ENCODE results near the gene PEBP1. TPM values are rescaled to one million over a fixed set of nuclear protein-coding genes. Genes with fewer than 3 reads are reported as not detected.
"Not testable (repeated sequence)": the region's sequence is repeated elsewhere in the genome, so short reads cannot be mapped to it uniquely, and the experiment has no call there.

The PEBP1 gene
- polyA plus RNA-seq, 4 donors = 268 to 353 (median 333) TPM

DNA sequence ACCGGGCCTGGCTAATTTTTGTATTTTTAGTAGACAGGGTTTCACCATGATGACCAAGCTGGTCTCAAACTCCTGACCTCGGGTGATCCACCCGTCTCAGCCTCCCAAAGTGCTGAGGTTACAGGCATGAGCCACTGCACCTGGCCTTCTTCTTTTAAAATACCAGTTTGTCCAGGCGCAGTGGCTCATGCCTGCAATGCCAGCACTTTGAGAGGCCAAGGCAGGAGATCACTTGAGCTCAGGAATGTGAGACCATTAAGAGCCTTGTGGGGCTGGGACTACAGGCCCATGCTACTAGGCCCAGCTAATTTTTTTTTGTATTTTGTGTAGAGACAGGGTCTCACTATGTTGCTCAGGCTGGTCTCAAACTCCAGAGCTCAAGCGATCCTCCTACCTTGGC lies 8.1 kb upstream of the PEBP1 start:
- DNase-seq (ENCODE audit: low read depth in 4 of 4, low spot score in 2 of 4) = no peak

DNA sequence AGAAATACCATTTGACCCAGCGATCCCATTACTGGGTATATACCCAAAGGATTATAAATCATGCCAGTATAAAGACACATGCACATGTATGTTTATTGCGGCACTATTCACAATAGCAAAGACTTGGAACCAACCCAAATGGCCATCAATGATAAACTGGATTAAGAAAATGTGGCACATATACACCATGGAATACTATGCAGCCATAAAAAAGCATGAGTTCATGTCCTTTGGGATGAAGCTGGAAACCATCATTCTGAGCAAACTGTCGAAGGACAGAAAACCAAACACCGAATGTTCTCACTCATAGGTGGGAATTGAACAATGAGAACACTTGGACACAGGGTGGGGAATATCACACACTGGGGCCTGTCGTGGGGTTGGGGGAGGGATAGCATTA lies 6.5 kb upstream of the PEBP1 start:
- DNase-seq (ENCODE audit: low read depth in 4 of 4, low spot score in 2 of 4) = not testable (repeated sequence)

- DNase-seq (ENCODE audit: low read depth in 4 of 4, low spot score in 2 of 4) = peak in 2 of 4 donors; percentile 15 to 16
Measured at GRCh38 chr12:118136559-118137003, 657 bp downstream of the PEBP1 start.

DNA sequence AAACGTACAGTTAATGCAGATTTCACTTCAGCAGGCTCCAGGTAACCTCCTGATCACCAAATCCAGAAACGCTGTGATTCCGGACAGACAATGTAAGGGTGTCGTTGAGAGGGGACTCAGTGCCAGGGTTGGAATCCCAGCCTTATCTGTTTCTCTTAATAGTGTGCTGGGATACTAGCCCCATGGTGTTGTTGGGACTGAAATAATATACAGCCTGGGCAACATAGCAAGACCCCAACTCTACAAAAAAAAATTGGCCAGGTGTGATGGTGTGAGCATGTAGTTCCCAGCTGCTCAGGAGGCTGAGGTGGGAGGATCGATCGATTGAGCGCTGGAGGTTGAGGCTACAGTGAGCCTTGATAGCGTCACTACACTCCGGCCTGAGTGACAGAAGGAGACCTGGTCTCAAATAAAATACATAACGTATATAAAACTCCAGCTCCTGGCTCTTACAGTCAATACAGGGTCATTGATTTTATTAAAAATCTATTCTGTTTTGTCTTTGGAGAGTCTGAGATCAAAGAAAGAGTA lies 1.3 kb downstream of the PEBP1 start:
- no peak for DNase-seq (ENCODE audit: low read depth in 4 of 4, low spot score in 2 of 4)

- no peak for DNase-seq (ENCODE audit: low read depth in 4 of 4, low spot score in 2 of 4)
Measured at GRCh38 chr12:118140825-118141224, 4.9 kb downstream of the PEBP1 start.

GRCh38 chr12:118144499-118144898 lies 8.6 kb downstream of the PEBP1 start:
- DNase-seq (ENCODE audit: low read depth in 4 of 4, low spot score in 2 of 4) = no peak

- no peak for DNase-seq (ENCODE audit: low read depth in 4 of 4, low spot score in 2 of 4)
Measured at GRCh38 chr12:118145113-118145797, 9.3 kb downstream of the PEBP1 start.

DNA sequence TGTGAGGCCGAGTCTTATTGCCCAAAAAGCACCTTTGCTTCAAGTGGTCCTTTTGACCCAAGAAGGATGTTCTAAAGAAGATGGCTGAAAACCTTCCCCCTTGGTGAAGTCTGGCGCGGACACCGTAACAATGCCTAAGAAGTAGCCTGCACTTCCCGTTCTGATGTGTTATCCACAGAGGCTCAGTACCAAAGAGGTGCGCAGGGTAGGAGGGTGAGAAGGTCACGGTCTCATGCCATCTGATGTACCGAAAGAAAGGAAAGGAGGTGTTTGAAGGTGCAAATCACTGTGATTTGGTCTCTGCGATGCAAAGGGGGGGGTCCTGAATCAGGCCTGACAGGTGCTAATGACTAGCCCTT lies 9.9 kb downstream of the PEBP1 start:
- no peak for DNase-seq (ENCODE audit: low read depth in 4 of 4, low spot score in 2 of 4)

GRCh38 chr12:118148287-118148686 lies 12.4 kb downstream of the PEBP1 start:
- no peak for DNase-seq (ENCODE audit: low read depth in 4 of 4, low spot score in 2 of 4)

DNA sequence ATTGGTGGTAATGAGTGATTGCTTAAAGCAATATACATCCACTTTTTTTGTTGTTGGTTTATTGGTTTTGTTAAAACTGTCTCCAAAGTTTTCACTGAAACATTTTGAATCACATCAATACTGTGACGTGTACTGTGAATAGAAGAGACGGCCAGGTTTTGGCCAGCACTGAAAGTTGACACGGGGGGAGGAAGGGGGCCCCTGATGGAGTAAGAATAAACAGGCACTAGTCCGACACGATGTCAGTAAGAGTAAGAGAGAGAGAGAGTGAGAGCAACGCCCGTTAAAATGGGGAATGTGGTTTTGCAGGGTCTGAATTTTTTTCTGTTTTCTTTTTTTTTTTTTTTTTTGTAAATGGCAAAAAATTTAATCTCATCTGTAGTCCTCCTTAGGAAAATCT lies 14.7 kb downstream of the PEBP1 start:
- no peak for DNase-seq (ENCODE audit: low read depth in 4 of 4, low spot score in 2 of 4)

- no peak for DNase-seq (ENCODE audit: low read depth in 4 of 4, low spot score in 2 of 4)
Measured at GRCh38 chr12:118151755-118152154, 15.8 kb downstream of the PEBP1 start.

DNA sequence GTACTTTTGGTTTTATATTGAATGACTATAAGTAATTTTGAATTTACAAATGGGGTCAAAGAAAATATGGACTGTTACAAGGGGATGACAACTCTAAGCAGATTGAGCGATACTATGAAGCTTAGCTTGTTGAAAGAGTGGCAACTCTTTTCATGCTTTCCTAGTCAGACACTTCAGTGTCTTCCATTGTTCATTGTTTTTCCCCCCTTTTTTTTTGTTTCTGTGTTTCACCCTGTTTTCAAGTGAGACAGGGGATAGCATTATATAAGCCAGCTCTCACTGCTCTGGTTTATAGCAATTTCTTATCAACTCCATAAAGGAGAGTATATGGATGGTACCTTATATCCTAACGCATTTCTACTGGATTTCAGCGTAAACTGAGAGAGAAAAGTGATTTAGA lies 24.6 kb downstream of the PEBP1 start:
- no peak for DNase-seq (ENCODE audit: low read depth in 4 of 4, low spot score in 2 of 4)

DNA sequence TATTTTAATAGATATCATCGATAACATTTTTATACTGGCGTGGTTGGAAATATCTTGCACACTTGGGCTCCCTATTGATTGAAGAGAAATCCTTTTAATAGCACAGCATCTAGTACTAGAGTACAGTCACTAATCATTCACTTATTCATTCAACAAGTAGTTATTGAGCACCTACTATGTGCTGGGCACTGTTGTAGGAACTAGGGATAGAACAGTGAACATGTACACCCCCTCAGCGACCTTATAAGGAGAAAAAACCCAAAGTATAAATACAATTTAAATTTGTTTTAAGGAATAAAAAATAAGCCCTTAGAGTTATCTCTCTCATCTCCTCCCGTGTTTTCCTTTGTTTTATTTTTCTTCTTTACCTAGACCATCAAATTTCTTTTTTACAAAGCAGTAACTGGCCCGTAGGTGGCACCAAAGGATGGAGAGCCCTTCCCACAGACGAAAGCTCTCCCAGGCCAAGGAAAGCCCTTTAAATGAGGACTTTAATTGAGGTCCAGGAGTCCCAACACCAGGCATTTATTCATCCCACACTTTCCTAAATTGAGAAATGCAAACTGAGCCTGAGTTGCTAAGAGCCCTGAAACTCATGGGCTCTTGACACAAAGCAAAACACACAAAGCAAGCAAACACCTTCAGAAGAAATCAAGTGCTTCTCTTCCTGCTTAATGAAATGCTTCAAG lies 29.0 kb downstream of the PEBP1 start:
- DNase-seq (ENCODE audit: low read depth in 4 of 4, low spot score in 2 of 4) = peak in 1 of 4 donors; percentile 21

DNA sequence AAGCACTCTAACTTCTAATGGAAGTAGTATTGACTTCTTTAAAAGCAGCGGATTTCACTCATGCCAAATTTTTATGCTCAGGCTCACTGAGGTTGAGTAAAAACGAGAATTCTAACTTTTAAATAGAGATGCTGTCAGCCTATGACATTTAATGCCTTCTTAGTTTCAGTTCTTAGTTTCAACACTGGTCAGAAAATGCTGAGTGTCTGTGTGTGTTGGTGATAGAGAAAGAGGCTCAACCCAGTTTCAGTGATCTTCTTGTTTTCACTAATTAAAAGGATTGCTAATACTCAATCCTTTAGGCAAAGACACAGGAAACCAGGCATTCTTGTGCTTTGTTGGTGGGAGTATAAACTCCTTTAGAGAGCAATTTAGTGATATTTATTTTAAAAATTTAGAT lies 31.0 kb downstream of the PEBP1 start:
- no peak for DNase-seq (ENCODE audit: low read depth in 4 of 4, low spot score in 2 of 4)

DNA sequence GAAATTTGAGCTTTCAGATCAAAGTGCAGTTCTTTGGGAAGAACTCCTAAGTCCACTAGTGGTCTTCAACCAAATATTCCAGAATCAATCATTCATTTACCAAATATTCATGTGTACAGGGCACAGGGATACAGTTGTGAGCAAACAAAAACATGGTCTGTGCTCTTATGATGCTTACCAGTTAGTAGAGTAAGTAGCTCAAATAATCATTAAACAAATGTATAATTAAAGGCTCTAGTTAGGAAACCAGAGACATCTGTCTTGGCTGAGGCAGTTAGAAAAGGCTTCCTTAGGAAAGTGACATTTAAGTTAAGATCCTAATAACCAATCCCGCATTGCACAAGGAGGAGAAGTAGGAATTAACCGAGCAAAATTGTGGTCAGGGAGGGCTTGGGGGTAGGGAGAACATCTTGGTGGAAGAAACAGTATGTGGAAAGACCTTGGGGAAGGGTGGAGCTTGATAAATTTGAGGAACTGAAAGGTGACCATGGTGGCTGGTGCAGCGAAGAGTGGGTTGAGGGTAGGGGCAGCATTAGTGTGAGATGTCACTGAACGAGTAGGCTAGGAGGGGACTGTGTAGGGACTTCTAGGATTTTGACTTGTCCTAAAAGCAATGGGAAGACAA lies 40.0 kb downstream of the PEBP1 start:
- no peak for DNase-seq (ENCODE audit: low read depth in 4 of 4, low spot score in 2 of 4)

DNA sequence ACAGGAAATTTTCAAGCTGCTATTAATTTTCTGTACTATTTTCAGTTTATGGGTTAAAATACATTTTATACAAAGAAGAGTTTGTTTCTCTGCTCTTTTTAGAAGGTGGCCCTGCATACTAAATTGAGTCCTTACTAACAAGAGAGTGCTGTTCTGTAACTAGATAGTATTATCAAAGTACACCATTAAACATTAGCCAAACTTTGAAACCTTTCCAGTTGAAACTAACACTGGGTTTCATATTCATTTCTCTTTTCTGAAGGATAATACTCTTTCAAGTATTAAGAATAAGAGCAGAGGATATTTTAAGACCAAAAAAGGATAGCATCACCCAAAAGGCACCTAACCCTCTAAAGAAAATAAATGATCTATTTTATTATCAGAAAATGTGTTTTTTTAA lies 47.2 kb downstream of the PEBP1 start:
- DNase-seq (ENCODE audit: low read depth in 4 of 4, low spot score in 2 of 4) = no peak

- no peak for DNase-seq (ENCODE audit: low read depth in 4 of 4, low spot score in 2 of 4)
Measured at GRCh38 chr12:118183711-118184110, 47.8 kb downstream of the PEBP1 start.

DNA sequence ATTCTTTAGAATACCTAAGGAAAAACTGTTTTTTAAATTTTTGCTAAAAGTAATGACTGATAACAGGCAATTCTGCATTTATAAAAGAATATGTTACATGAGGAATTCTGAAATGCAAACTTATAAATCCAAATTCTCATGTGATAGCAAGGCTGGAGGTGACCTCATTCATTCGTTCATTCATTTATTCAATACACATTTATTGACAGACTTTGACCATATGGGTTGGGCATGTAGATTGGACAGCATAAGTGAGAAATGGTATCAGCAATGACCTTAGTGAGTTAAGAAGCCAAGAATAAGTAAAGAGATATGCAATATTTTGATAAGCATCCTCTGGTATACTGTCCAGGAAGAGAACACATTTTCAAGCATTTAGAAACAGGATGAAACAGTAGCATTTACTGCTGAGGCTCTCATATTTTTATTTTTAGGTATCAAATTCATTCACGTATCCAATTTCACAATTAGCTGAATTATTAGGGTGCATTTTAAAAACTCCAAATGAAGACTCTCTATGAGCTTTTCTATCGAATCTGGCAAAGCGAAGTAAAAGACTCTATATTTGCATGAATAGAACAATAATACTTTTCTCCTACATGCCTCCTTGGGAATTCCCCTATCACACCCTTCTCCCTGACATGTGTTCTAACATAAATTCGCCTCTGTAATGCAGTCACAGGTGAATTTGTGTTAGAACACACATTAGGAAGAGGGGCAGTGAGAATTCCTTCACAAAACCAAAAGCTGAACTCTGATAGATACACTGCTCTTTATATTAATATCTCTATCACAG lies 49.9 kb downstream of the PEBP1 start:
- DNase-seq (ENCODE audit: low read depth in 4 of 4, low spot score in 2 of 4) = no peak

- DNase-seq (ENCODE audit: low read depth in 4 of 4, low spot score in 2 of 4) = peak in 1 of 4 donors; percentile 16
Measured at GRCh38 chr12:118187751-118188435, 52.0 kb downstream of the PEBP1 start.

- DNase-seq (ENCODE audit: low read depth in 4 of 4, low spot score in 2 of 4) = peak in 2 of 4 donors; percentile 31 to 48
Measured at GRCh38 chr12:118188690-118189371, 52.9 kb downstream of the PEBP1 start.

All from left renal cortex interstitium (tissue), 4 donors.